ENCODE data around the gene DNM2. TPM values are rescaled to one million over a fixed set of nuclear protein-coding genes. Genes with fewer than 3 reads are reported as not detected.

DNM2 gene
- total and polyA plus RNA-seq, 2 of the 13 experiments (the other 11 are each of a cell fraction or from before 2014, with no cell fraction given) = 41.7 to 59.8 TPM

DNA sequence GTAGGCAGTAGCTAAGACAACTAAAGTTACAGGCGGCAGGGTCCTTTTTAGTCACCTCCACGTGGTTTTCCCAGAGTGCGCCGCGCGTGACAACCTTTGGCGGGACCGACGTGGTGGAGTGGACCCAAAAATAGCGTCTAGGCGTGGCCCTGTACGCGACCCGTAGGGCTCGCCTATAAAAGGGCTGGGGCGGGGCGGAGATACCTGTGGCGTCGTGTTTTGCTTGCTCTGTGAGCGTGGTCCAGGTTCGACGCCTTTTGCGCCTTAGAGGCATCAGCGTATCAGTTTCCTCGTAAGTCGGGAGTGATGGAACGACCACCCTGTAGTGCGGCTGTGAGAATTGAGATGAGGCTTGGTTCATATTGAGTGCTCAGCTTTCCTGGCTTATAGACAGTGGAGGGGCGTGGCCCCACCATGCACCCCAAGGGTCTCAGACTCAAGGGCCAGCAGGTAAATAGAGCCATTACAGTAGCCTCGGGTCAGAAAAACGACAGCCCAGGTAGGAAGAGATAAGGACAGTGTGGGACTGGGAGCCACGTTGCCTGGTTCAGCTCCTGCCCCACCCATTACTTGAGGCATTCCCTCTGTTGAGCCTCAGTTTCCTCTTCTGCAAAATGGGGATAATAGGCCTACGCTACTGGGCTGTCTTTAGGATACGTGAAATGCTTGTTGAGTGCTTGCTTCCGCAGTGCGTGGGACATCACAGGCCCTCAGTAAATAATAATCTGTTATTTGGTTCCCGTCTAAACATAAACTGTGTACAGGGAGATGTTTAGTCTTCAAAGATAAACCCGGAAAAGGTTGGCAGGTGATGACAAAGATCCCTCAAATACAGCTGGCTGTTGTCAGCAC is 118.8 kb downstream of the DNM2 start (continued):
- TF ChIP-seq, protein P1, sequence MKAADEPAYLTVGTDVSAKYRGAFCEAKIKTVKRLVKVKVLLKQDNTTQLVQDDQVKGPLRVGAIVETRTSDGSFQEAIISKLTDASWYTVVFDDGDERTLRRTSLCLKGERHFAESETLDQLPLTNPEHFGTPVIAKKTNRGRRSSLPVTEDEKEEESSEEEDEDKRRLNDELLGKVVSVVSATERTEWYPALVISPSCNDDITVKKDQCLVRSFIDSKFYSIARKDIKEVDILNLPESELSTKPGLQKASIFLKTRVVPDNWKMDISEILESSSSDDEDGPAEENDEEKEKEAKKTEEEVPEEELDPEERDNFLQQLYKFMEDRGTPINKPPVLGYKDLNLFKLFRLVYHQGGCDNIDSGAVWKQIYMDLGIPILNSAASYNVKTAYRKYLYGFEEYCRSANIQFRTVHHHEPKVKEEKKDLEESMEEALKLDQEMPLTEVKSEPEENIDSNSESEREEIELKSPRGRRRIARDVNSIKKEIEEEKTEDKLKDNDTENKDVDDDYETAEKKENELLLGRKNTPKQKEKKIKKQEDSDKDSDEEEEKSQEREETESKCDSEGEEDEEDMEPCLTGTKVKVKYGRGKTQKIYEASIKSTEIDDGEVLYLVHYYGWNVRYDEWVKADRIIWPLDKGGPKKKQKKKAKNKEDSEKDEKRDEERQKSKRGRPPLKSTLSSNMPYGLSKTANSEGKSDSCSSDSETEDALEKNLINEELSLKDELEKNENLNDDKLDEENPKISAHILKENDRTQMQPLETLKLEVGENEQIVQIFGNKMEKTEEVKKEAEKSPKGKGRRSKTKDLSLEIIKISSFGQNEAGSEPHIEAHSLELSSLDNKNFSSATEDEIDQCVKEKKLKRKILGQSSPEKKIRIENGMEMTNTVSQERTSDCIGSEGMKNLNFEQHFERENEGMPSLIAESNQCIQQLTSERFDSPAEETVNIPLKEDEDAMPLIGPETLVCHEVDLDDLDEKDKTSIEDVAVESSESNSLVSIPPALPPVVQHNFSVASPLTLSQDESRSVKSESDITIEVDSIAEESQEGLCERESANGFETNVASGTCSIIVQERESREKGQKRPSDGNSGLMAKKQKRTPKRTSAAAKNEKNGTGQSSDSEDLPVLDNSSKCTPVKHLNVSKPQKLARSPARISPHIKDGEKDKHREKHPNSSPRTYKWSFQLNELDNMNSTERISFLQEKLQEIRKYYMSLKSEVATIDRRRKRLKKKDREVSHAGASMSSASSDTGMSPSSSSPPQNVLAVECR (CRISPR knock-in tag; IDR thresholded peaks at IDR 0.05; ENCODE audit: borderline replicate concordance) = peak; percentile 57; the same call in 1 of the 2 replicates
- TF ChIP-seq ATRX (CRISPR knock-in tag; IDR thresholded peaks at IDR 0.05; ENCODE audit: borderline replicate concordance) = no peak
- no peak for TF ChIP-seq ZNF382 (CRISPR knock-in tag; IDR thresholded peaks at IDR 0.05; ENCODE audit: borderline replicate concordance)
- TF ChIP-seq MYC (CRISPR knock-in tag; IDR thresholded peaks at IDR 0.05; ENCODE audit: borderline replicate concordance) = peak; percentile 84; the same call in 1 of the 2 replicates
- no peak for TF ChIP-seq TBP (CRISPR knock-in tag; IDR thresholded peaks at IDR 0.05)
- TF ChIP-seq, protein P2, sequence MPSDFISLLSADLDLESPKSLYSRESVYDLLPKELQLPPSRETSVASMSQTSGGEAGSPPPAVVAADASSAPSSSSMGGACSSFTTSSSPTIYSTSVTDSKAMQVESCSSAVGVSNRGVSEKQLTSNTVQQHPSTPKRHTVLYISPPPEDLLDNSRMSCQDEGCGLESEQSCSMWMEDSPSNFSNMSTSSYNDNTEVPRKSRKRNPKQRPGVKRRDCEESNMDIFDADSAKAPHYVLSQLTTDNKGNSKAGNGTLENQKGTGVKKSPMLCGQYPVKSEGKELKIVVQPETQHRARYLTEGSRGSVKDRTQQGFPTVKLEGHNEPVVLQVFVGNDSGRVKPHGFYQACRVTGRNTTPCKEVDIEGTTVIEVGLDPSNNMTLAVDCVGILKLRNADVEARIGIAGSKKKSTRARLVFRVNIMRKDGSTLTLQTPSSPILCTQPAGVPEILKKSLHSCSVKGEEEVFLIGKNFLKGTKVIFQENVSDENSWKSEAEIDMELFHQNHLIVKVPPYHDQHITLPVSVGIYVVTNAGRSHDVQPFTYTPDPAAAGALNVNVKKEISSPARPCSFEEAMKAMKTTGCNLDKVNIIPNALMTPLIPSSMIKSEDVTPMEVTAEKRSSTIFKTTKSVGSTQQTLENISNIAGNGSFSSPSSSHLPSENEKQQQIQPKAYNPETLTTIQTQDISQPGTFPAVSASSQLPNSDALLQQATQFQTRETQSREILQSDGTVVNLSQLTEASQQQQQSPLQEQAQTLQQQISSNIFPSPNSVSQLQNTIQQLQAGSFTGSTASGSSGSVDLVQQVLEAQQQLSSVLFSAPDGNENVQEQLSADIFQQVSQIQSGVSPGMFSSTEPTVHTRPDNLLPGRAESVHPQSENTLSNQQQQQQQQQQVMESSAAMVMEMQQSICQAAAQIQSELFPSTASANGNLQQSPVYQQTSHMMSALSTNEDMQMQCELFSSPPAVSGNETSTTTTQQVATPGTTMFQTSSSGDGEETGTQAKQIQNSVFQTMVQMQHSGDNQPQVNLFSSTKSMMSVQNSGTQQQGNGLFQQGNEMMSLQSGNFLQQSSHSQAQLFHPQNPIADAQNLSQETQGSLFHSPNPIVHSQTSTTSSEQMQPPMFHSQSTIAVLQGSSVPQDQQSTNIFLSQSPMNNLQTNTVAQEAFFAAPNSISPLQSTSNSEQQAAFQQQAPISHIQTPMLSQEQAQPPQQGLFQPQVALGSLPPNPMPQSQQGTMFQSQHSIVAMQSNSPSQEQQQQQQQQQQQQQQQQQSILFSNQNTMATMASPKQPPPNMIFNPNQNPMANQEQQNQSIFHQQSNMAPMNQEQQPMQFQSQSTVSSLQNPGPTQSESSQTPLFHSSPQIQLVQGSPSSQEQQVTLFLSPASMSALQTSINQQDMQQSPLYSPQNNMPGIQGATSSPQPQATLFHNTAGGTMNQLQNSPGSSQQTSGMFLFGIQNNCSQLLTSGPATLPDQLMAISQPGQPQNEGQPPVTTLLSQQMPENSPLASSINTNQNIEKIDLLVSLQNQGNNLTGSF (CRISPR knock-in tag; IDR thresholded peaks at IDR 0.05) = peak; percentile 65; the same call in 1 of the 2 replicates
- TF ChIP-seq CCDC6 (CRISPR knock-in tag; IDR thresholded peaks at IDR 0.05) = no peak
- TF ChIP-seq CEBPG (CRISPR knock-in tag; IDR thresholded peaks at IDR 0.05) = peak; percentile 3; the same call in 1 of the 2 replicates
- TF ChIP-seq RCOR2 (CRISPR knock-in tag; IDR thresholded peaks at IDR 0.05) = no peak
- no peak for TF ChIP-seq ZNF782 (CRISPR knock-in tag; IDR thresholded peaks at IDR 0.05; ENCODE audit: borderline replicate concordance)
- TF ChIP-seq STAT5B (CRISPR knock-in tag; IDR thresholded peaks at IDR 0.05) = no peak
- TF ChIP-seq, protein P3, sequence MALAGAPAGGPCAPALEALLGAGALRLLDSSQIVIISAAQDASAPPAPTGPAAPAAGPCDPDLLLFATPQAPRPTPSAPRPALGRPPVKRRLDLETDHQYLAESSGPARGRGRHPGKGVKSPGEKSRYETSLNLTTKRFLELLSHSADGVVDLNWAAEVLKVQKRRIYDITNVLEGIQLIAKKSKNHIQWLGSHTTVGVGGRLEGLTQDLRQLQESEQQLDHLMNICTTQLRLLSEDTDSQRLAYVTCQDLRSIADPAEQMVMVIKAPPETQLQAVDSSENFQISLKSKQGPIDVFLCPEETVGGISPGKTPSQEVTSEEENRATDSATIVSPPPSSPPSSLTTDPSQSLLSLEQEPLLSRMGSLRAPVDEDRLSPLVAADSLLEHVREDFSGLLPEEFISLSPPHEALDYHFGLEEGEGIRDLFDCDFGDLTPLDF (CRISPR knock-in tag; IDR thresholded peaks at IDR 0.05) = peak; percentile 80
- TF ChIP-seq, protein P4, sequence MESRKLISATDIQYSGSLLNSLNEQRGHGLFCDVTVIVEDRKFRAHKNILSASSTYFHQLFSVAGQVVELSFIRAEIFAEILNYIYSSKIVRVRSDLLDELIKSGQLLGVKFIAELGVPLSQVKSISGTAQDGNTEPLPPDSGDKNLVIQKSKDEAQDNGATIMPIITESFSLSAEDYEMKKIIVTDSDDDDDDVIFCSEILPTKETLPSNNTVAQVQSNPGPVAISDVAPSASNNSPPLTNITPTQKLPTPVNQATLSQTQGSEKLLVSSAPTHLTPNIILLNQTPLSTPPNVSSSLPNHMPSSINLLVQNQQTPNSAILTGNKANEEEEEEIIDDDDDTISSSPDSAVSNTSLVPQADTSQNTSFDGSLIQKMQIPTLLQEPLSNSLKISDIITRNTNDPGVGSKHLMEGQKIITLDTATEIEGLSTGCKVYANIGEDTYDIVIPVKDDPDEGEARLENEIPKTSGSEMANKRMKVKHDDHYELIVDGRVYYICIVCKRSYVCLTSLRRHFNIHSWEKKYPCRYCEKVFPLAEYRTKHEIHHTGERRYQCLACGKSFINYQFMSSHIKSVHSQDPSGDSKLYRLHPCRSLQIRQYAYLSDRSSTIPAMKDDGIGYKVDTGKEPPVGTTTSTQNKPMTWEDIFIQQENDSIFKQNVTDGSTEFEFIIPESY (CRISPR knock-in tag; IDR thresholded peaks at IDR 0.05) = peak; percentile 89
- TF ChIP-seq ZBTB20 (CRISPR knock-in tag; IDR thresholded peaks at IDR 0.05; ENCODE audit: borderline replicate concordance, low read depth) = no peak
- TF ChIP-seq MLLT10 (CRISPR knock-in tag; IDR thresholded peaks at IDR 0.05) = no peak
- 0 out of 2 replicates have a peak, but pooled peaks have one; percentile 4 for TF ChIP-seq SP140L (CRISPR knock-in tag; IDR thresholded peaks at IDR 0.05; ENCODE audit: borderline replicate concordance)

Measured in HepG2 (cell line).